Neural crest cell (in vitro differentiated cells): Measurements from ENCODE around the gene DES. TPM values are rescaled to one million over a fixed set of nuclear protein-coding genes. Genes with fewer than 3 reads are reported as not detected.

ENCODE experiments used
- DNase-seq: peaks from one replicate; pipeline ENCODE4 v3.0.0; 2021; ENCODE audit warnings: low read depth, mixed read lengths, low spot score
- H3K27ac Mint-ChIP-seq: one replicate; pipeline ENCODE4 v1.8.0; 2021; ENCODE audit warnings: mild to moderate bottlenecking, mixed read lengths; ENCODE audit not compliant: unreplicated experiment
- H3K27me3 Mint-ChIP-seq: 2 replicates; pipeline ENCODE4 v1.8.0; 2021; ENCODE audit warnings: low read depth, mild to moderate bottlenecking, mixed read lengths
- H3K36me3 Mint-ChIP-seq: 2 replicates; pipeline ENCODE4 v1.8.0; 2021; ENCODE audit warnings: low read depth, mild to moderate bottlenecking, mixed read lengths
- H3K4me1 Mint-ChIP-seq: 2 replicates; pipeline ENCODE4 v1.8.0; 2021; ENCODE audit warnings: mixed read lengths
- H3K4me3 Mint-ChIP-seq: one replicate; pipeline ENCODE4 v1.8.0; 2021; ENCODE audit warnings: mild to moderate bottlenecking, mixed read lengths
- H3K9me3 Mint-ChIP-seq: 2 replicates; pipeline ENCODE4 v1.8.0; 2021; ENCODE audit warnings: mixed read lengths
- total RNA-seq: library from RNA; stranded (reverse); gene quantifications from 2 replicates; pipeline ENCODE4 v1.2.1, GENCODE V29; 2021
- TF ChIP-seq, protein P1 (sequence below): fragments of 200-600 bp; sonication (generic); conservative IDR thresholded peaks from 2 replicates; pipeline ENCODE4 v1.5.0; 2021; ENCODE audit warnings: antibody characterized with exemption, mild to moderate bottlenecking

The DES gene
- total RNA-seq, 1 donor from 2014 or later: 0.28 TPM

DNA sequence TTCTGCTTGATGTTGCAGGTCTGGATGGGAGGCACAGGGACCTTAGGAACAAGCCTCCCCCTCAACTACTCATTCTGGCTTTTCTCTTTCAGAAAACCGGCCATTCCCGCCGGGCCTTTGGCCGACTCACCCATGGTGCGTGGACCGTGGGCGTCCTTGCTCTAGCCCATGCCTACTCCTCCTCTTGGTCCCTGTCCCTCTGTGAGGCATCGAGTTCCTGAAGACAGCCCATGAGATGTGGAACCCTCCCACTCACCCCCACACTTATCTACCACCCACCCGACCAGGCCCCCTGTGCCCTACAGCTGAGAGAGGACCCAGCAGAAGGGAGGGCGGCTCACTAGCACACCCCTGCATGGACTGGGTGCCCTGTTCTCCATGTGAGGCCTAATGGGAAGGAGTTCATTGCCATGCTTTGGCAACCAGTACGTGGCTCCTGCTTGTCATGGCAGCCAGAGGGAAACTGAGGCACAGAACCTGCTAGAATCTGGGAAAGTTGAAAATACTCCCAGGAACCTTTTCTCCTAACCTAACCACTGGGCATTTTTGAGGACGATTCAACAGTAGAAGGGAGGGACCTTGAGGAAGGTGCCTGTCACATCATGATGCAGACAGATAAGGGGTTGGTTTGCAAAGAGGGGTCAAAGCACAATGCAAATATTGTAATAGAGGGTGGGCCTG, 25.0 kb downstream of the DES start:
- Mint-ChIP-seq H3K27me3 (peaks cover 42% of the 10 kb centered on the region), H3K4me1 (peaks cover 24% of the 10 kb centered on the region), H3K9me3 (no peaks in the 10 kb centered on the region), H3K27ac (no peak overlapping the region), H3K36me3 (no peaks in the 10 kb centered on the region), H3K4me3 (peak overlapping the region; percentile 83)
- TF ChIP-seq, protein P1, sequence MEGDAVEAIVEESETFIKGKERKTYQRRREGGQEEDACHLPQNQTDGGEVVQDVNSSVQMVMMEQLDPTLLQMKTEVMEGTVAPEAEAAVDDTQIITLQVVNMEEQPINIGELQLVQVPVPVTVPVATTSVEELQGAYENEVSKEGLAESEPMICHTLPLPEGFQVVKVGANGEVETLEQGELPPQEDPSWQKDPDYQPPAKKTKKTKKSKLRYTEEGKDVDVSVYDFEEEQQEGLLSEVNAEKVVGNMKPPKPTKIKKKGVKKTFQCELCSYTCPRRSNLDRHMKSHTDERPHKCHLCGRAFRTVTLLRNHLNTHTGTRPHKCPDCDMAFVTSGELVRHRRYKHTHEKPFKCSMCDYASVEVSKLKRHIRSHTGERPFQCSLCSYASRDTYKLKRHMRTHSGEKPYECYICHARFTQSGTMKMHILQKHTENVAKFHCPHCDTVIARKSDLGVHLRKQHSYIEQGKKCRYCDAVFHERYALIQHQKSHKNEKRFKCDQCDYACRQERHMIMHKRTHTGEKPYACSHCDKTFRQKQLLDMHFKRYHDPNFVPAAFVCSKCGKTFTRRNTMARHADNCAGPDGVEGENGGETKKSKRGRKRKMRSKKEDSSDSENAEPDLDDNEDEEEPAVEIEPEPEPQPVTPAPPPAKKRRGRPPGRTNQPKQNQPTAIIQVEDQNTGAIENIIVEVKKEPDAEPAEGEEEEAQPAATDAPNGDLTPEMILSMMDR: no peak
- DNase-seq: no peak

DNA sequence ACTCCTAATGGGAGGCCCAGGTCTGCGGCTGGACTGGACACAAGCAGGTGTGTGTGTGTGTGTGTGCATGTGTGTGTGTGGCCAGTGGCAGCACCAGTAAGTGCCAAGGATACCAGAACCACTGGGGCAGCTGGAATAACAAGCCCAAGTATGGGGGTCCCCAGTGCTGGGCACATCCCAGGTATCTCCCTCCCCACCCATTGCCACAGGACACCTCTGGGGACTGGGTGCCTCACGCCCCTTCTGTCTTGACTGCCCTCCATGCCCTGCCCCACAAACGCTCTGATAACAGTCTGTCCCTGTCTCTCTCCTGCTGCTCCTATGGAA, 25.5 kb downstream of the DES start:
- TF ChIP-seq, protein P1: no peak
- no peaks in the 10 kb centered on the region for H3K36me3 Mint-ChIP-seq
- H3K27ac Mint-ChIP-seq: no peak overlapping the region
- peaks cover 24% of the 10 kb centered on the region for H3K4me1 Mint-ChIP-seq
- H3K4me3 Mint-ChIP-seq: peak overlapping the region; percentile 83
- no peaks in the 10 kb centered on the region for H3K9me3 Mint-ChIP-seq
- peaks cover 42% of the 10 kb centered on the region for H3K27me3 Mint-ChIP-seq
- no peak for DNase-seq

DNA sequence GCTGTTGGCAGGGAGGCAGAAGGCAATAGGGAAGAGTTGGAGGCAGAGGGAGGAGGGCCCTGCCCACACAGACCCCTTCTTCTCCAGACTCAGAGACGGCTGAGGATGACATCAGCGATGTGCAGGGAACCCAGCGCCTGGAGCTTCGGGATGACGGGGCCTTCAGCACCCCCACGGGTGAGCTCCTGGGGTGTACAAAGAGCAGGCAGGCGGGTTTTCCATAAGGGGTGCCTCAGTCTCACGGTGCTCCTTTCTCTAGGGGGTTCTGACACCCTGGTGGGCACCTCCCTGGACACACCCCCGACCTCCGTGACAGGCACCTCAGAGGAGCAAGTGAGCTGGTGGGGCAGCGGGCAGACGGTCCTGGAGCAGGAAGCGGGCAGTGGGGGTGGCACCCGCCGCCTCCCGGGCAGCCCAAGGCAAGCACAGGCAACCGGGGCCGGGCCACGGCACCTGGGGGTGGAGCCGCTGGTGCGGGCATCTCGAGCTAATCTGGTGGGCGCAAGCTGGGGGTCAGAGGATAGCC, 26.5 kb downstream of the DES start:
- Mint-ChIP-seq H3K4me1 (peaks cover 24% of the 10 kb centered on the region), H3K36me3 (no peaks in the 10 kb centered on the region), H3K27me3 (peaks cover 46% of the 10 kb centered on the region), H3K27ac (peak overlapping the region; percentile 35), H3K9me3 (no peaks in the 10 kb centered on the region), H3K4me3 (peak overlapping the region; percentile 54)
- TF ChIP-seq, protein P1: no peak
- DNase-seq: no peak

DNA sequence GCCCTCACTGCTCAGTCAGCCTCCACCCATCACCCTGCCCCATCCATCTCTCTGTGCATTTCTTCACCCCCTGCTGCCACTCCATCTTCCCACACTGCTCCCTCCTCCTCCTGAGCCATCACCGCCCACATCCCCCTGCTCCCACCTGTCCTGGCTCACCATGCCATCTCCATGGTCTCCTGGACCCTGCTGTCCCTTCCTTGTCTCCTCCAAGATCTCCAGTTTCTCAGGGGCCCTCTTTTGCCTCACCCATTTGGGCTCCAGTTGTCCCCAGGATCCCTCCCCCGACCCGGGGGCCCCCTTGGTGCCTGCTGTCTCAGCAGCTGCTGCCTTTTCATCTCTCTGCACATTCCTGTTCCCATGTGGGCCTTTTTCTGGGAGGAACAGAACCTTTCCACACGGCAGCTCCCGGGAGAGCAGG, 27.1 kb downstream of the DES start:
- H3K27ac Mint-ChIP-seq: no peak overlapping the region
- H3K4me1 Mint-ChIP-seq: peaks cover 28% of the 10 kb centered on the region
- H3K36me3 Mint-ChIP-seq: no peaks in the 10 kb centered on the region
- TF ChIP-seq, protein P1: no peak
- no peak for DNase-seq
- H3K9me3 Mint-ChIP-seq: no peaks in the 10 kb centered on the region
- peaks cover 52% of the 10 kb centered on the region for H3K27me3 Mint-ChIP-seq
- H3K4me3 Mint-ChIP-seq: no peak overlapping the region

DNA sequence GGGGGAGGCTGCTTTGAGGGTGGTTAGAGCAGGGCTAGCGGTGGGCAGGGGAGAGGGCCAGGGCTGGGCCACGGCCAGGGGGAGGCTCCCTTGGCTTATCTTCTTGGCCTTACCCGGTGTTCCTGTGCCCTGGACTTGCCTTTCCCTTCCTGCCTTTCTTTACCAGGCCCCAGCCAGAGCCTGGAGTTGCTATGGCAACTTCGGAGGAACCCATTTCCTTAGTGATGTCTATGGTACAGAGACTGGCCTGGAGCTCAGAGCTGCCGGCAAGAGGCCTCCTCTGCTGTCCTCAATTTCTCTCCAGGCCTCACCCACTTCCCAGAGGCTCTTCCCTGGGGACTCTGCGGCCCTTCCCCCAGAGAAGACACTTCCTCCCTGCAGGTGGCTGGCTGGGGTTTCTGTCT, 27.9 kb downstream of the DES start:
- TF ChIP-seq, protein P1: no peak
- Mint-ChIP-seq H3K27ac (no peak overlapping the region), H3K4me3 (peak overlapping the region; percentile 80), H3K27me3 (peaks cover 50% of the 10 kb centered on the region), H3K9me3 (no peaks in the 10 kb centered on the region), H3K36me3 (no peaks in the 10 kb centered on the region), H3K4me1 (peaks cover 24% of the 10 kb centered on the region)
- DNase-seq: no peak
